Activated naive CD8-positive, alpha-beta T cell (primary cell): ENCODE measurements around the gene CMTM1.
"Not testable (repeated sequence)": the region's sequence is repeated elsewhere in the genome, so short reads cannot be mapped to it uniquely, and the experiment has no call there.

ENCODE experiments used
- H3K27ac Mint-ChIP-seq: one replicate; pipeline ENCODE4 v1.8.0; 2021; ENCODE audit warnings: mixed read lengths
- H3K27me3 Mint-ChIP-seq: one replicate; pipeline ENCODE4 v1.8.0; 2021; ENCODE audit warnings: mixed read lengths
- H3K36me3 Mint-ChIP-seq: one replicate; pipeline ENCODE4 v1.8.0; 2021; ENCODE audit warnings: mixed read lengths
- H3K4me1 Mint-ChIP-seq: one replicate; pipeline ENCODE4 v1.8.0; 2021; ENCODE audit warnings: low read depth, mixed read lengths
- H3K4me3 Mint-ChIP-seq: one replicate; pipeline ENCODE4 v1.8.0; 2021; ENCODE audit warnings: mild to moderate bottlenecking, mixed read lengths
- H3K9me3 Mint-ChIP-seq: one replicate; pipeline ENCODE4 v1.8.0; 2021; ENCODE audit warnings: low read depth, mixed read lengths

The CMTM1 gene

DNA sequence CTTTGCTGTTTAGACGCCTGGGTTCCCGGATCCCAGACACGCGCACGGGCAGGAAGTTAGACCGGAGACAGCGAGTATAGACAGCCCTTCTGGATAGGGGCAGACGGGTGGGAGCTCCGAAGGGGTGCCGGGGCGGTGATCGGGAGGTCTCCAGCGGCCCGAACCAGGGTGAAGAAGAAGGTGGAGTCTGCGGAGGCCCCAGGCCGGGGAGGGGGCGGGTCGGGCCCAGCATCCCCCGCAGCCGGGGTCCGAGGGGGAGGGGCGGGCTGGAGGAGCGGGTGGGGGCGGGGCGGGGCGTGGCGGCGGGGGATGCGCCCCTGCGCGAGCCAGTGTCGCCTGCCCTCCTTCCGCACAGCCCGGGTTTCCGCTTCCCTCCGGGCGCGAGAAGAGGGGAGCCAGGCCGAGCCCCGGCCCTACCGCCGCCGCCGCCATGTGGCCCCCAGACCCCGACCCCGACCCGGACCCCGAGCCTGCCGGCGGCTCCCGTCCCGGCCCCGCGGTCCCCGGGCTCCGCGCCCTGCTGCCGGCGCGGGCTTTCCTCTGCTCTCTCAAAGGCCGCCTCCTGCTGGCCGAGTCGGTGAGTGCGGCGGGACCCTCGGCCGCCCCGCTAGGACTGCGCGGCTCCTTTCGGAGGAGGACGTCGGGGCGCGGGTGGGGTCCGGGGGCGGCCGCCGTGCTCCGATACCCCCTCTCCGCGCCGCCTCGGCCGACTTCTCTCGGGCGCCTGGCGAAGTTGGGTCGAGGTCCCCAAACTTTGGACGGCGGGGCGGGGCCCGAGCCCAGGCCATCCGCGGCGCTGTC is 38.3 kb downstream of the CMTM1 start, which contains the start of gene CMTM3:
CMTM3 (plus strand) TSS at position 329 of the 801 bp plus-strand sequence; CDS start at position 431, 102 bp downstream.
- Mint-ChIP-seq H3K27me3 (no peaks in the 10 kb centered on the region), H3K36me3 (no peaks in the 10 kb centered on the region), H3K9me3 (no peaks in the 10 kb centered on the region), H3K4me3 (peak within 1 kb of the TSS; percentile 89), H3K4me1 (peaks cover 39% of the 10 kb centered on the region), H3K27ac (peak within 1 kb of the TSS; percentile 94)

GRCh38 chr16:66605177-66605978 is 39.1 kb downstream of the CMTM1 start:
- H3K9me3 Mint-ChIP-seq: no peaks in the 10 kb centered on the region
- H3K27ac Mint-ChIP-seq: no peak overlapping the region

DNA sequence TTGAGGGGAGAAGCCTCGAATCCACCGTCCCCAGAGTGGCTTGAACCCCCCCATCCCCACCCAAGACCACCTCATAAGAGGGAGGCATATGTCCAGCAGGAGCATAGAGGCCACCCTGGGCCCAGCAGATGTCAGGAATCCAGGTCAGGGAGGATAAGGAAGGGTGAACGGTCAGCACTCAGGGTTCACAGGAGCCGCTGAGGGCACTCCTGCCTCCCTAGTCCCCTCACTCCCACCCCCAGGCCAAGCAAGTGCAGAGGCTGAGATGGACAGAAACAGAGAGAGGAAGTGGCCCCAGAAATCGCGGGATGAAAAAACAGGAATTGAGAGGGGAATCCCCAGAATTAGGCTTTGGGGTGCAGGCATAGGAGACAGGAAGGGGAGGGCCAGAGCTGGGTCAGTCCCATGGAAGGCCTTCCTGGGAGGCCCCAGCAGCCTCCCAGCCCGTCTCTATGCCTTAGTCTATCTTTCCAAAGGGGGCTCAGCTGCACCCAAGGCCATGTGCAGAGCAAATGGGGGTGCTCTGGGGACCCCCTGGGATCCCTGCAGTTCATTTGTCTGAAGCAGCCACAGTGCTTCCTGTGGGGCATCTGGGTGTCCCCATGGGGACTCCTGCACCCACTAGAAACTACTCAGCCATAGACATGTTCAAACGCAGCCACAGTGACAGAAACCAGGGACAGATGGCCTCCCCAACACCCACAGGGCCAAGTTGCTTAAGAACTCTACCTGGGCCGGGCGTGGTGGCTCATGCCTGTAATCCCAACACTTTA is 39.9 kb downstream of the CMTM1 start:
- Mint-ChIP-seq H3K4me1 (peaks cover 30% of the 10 kb centered on the region), H3K4me3 (peak overlapping the region; percentile 80), H3K27ac (peak overlapping the region; percentile 70), H3K27me3 (no peaks in the 10 kb centered on the region), H3K9me3 (no peaks in the 10 kb centered on the region), H3K36me3 (no peaks in the 10 kb centered on the region)

More at GRCh38 chr16:66605177-66605978, 39.1 kb downstream of the CMTM1 start:
- Mint-ChIP-seq H3K4me3 (peak overlapping the region; percentile 80), H3K4me1 (peaks cover 33% of the 10 kb centered on the region), H3K36me3 (no peaks in the 10 kb centered on the region), H3K27me3 (no peaks in the 10 kb centered on the region)

DNA sequence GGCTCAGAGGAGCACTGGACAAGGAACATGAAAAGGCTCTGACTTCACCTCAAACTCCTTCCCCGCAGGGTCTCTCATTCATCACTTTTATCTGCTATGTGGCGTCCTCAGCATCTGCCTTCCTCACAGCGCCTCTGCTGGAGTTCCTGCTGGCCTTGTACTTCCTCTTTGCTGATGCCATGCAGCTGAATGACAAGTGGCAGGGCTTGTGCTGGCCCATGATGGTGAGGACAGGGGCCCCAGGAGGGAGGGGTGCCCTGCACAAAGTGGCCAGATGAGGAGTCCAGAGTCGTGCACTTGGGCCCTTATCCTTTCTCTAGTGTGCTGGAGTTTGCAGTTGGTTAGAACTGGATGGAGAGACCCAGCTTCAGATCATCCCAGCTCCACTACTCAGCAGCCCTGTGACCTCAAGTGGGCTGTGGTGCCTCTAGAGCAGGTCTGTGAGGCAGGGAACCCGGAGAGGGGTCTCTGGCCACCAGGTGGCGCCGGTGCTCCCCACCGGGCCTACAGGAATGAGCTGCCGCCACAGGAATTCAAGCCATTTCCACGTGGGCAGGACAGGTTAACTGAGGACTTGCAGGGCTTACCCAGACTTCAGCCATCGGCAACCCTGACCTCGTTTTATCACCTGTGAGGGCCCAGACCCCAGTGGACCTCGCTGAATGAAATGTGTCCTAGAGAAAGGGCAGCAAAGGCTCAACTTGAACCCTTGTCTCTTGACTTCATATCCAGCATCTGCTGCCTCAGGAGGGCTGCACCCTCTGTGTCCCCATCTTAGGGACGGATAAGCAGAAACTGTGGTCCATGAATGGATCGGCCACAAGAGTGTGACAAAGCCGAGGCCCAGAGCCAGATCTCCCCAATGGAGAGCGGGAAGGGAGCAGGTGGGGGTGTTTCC is 42.3 kb downstream of the CMTM1 start:
- Mint-ChIP-seq H3K27me3 (no peaks in the 10 kb centered on the region), H3K9me3 (no peaks in the 10 kb centered on the region), H3K4me1 (peaks cover 24% of the 10 kb centered on the region), H3K36me3 (no peaks in the 10 kb centered on the region), H3K27ac (peak overlapping the region; percentile 50), H3K4me3 (peak overlapping the region; percentile 42)

- no peaks in the 10 kb centered on the region for H3K9me3 Mint-ChIP-seq
- no peak overlapping the region for H3K4me3 Mint-ChIP-seq
- H3K27ac Mint-ChIP-seq: no peak overlapping the region
- no peaks in the 10 kb centered on the region for H3K36me3 Mint-ChIP-seq
- H3K27me3 Mint-ChIP-seq: no peaks in the 10 kb centered on the region
- H3K4me1 Mint-ChIP-seq: peaks cover 19% of the 10 kb centered on the region
Observed at GRCh38 chr16:66609139-66609510, 42.9 kb downstream of the CMTM1 start.

- peak overlapping the region; percentile 34 for H3K27ac Mint-ChIP-seq
- H3K36me3 Mint-ChIP-seq: no peaks in the 10 kb centered on the region
- peaks cover 19% of the 10 kb centered on the region for H3K4me1 Mint-ChIP-seq
- H3K4me3 Mint-ChIP-seq: no peak overlapping the region
- H3K27me3 Mint-ChIP-seq: no peaks in the 10 kb centered on the region
- no peaks in the 10 kb centered on the region for H3K9me3 Mint-ChIP-seq
Observed at GRCh38 chr16:66610111-66610820, 44.0 kb downstream of the CMTM1 start.

GRCh38 chr16:66611911-66612310 is 45.7 kb downstream of the CMTM1 start:
- H3K9me3 Mint-ChIP-seq, H3K4me3 Mint-ChIP-seq, H3K27me3 Mint-ChIP-seq, H3K27ac Mint-ChIP-seq, H3K36me3 Mint-ChIP-seq: not testable (repeated sequence)
- H3K4me1 Mint-ChIP-seq: peaks cover 13% of the 10 kb centered on the region

DNA sequence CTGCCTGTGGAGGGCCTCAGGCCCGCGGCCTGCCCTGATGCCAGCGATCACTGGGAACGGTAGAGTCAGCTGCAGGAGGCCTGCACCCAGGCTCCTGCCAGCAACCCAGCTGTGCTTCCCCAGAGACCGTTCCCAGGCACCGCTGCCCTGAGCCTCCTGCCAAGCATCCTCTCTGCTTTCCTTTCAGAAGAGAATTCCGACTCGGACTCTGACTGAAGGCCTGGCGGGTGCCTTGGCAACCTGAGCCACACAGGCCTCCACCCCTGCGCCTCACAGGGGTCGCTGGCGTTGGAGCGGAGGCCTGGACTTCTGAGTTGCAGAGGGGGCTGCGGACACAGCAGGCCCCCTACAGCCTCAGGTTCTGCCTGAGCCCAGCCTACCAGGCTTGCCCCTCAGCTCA is 46.2 kb downstream of the CMTM1 start:
- no peaks in the 10 kb centered on the region for H3K9me3 Mint-ChIP-seq
- H3K4me1 Mint-ChIP-seq: peaks cover 9% of the 10 kb centered on the region
- no peak overlapping the region for H3K4me3 Mint-ChIP-seq
- H3K27ac Mint-ChIP-seq: no peak overlapping the region
- H3K36me3 Mint-ChIP-seq: no peaks in the 10 kb centered on the region
- no peaks in the 10 kb centered on the region for H3K27me3 Mint-ChIP-seq

GRCh38 chr16:66614161-66614802 is 48.0 kb downstream of the CMTM1 start:
- no peak overlapping the region for H3K4me3 Mint-ChIP-seq
- no peaks in the 10 kb centered on the region for H3K4me1 Mint-ChIP-seq
- H3K9me3 Mint-ChIP-seq: no peaks in the 10 kb centered on the region
- H3K27ac Mint-ChIP-seq: no peak overlapping the region
- H3K36me3 Mint-ChIP-seq: no peaks in the 10 kb centered on the region
- H3K27me3 Mint-ChIP-seq: no peaks in the 10 kb centered on the region

GRCh38 chr16:66616169-66616568 is 49.9 kb downstream of the CMTM1 start:
- no peaks in the 10 kb centered on the region for H3K36me3 Mint-ChIP-seq
- H3K27me3 Mint-ChIP-seq: no peaks in the 10 kb centered on the region
- no peaks in the 10 kb centered on the region for H3K4me1 Mint-ChIP-seq
- no peak overlapping the region for H3K27ac Mint-ChIP-seq
- H3K9me3 Mint-ChIP-seq: no peaks in the 10 kb centered on the region
- H3K4me3 Mint-ChIP-seq: no peak overlapping the region

DNA sequence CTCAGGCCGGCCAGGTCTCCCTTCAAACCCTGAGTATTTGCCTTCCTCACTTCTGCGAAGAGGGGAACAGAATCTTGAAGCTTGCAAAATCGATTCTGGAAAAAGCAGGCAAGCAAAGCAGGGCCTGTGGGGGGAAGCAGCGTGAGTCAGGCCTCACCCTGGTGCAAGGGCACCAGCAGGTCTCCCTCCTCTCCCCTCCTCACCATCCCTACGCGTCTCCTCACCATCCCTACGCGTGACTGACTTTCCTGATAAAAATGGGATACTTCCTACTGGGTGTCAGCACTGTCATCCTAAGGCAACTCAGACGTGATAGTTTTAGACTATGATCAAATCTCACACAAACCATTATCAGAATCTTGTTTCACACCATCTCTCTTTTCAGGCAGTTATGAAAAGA is 50.4 kb downstream of the CMTM1 start:
- no peak overlapping the region for H3K27ac Mint-ChIP-seq
- no peaks in the 10 kb centered on the region for H3K27me3 Mint-ChIP-seq
- no peak overlapping the region for H3K4me3 Mint-ChIP-seq
- no peaks in the 10 kb centered on the region for H3K9me3 Mint-ChIP-seq
- no peaks in the 10 kb centered on the region for H3K36me3 Mint-ChIP-seq
- no peaks in the 10 kb centered on the region for H3K4me1 Mint-ChIP-seq

GRCh38 chr16:66617010-66617434 is 50.8 kb downstream of the CMTM1 start:
- Mint-ChIP-seq H3K36me3 (no peaks in the 10 kb centered on the region), H3K27ac (no peak overlapping the region), H3K9me3 (no peaks in the 10 kb centered on the region), H3K4me3 (no peak overlapping the region), H3K4me1 (no peaks in the 10 kb centered on the region), H3K27me3 (no peaks in the 10 kb centered on the region)

GRCh38 chr16:66617728-66618127 is 51.5 kb downstream of the CMTM1 start:
- H3K27me3 Mint-ChIP-seq: no peaks in the 10 kb centered on the region
- no peak overlapping the region for H3K4me3 Mint-ChIP-seq
- H3K4me1 Mint-ChIP-seq: no peaks in the 10 kb centered on the region
- H3K9me3 Mint-ChIP-seq: no peaks in the 10 kb centered on the region
- H3K27ac Mint-ChIP-seq: no peak overlapping the region
- no peaks in the 10 kb centered on the region for H3K36me3 Mint-ChIP-seq
